ENCODE results near the gene MYO5A. TPM values are rescaled to one million over a fixed set of nuclear protein-coding genes. Genes with fewer than 3 reads are reported as not detected.
"Not testable (repeated sequence)": the region's sequence is repeated elsewhere in the genome, so short reads cannot be mapped to it uniquely, and the experiment has no call there.

The MYO5A gene
- total and polyA plus RNA-seq, 2 donors (not counting 3 experiments of a cell fraction or from before 2014, with no cell fraction given) = 31.9 to 91.9 TPM

DNA sequence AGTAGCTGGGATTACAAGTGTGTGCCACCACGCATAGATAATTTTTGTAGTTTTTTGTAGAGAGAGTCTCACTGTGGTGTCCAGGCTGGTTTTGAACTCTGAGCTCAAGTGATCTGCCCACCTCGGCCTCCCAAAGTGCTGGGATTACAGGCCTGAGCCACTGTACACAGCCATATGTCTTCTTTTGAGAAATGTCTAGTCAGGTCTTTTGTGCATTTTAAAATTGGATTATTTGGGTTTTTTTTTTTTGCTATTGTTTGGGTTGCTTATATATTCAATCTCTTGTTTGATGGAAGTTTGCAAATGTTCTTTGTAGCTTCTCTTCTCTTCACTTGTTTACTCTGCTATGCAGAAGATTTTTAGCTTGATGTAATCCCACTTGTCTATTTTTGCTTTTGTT, 46.4 kb upstream of the MYO5A start:
- Histone ChIP-seq H2AFZ (ENCODE audit: low read depth, low read length) (no peak overlapping the region), H3K27me3 (ENCODE audit: control insufficient read depth in 2 of 2, insufficient read depth in 2 of 2, low read length in 2 of 2) (no peaks in the 10 kb centered on the region), H3K36me3 (ENCODE audit: control insufficient read depth in 2 of 2, extremely low read depth in 1 of 2, insufficient read depth in 2 of 2, low read length in 2 of 2) (no peaks in the 10 kb centered on the region), H4K20me1 (replicated peaks; ENCODE audit: control insufficient read depth, extremely low read depth, insufficient read depth, low read length) (no peaks in the 10 kb centered on the region), H3K9ac (replicated peaks; ENCODE audit: extremely low read depth, insufficient read depth, low read length) (no peak overlapping the region), H3K9me1 (replicated peaks; ENCODE audit: control insufficient read depth, extremely low read depth, insufficient read depth, low read length) (no peaks in the 10 kb centered on the region), H3K4me2 (ENCODE audit: insufficient read depth, low read length) (no peak overlapping the region), H3K27ac (ENCODE audit: insufficient read depth, low read depth, low read length) (no peak overlapping the region), H3K4me1 (ENCODE audit: control insufficient read depth, extremely low read depth, insufficient read depth, low read length) (peaks cover 2% of the 10 kb centered on the region), H3K9me3 (replicated peaks; ENCODE audit: control insufficient read depth, insufficient read depth, low read length) (no peaks in the 10 kb centered on the region), H3K79me2 (ENCODE audit: control insufficient read depth, insufficient read depth, low read length) (no peaks in the 10 kb centered on the region), H3K4me3 (replicated peaks in 1 of 3; ENCODE audit: insufficient read depth in 1 of 3, low read depth in 1 of 3, low read length in 3 of 3) (no peak overlapping the region)
- TF ChIP-seq JUN (IDR thresholded peaks at IDR 0.05; ENCODE audit: borderline replicate concordance, insufficient read depth, insufficient read length, low read depth) (no peak), POLR2AphosphoS5 (IDR thresholded peaks at IDR 0.05; ENCODE audit: insufficient read depth, low read depth, low read length) (no peak), POLR2A (IDR thresholded peaks at IDR 0.05; ENCODE audit: low read depth, low read length) (no peak), GATA2 (IDR thresholded peaks at IDR 0.05; ENCODE audit: insufficient read depth, insufficient read length, low read depth, low read length) (no peak), MYC (IDR thresholded peaks at IDR 0.05; ENCODE audit: low read depth, low read length) (no peak), EZH2 (IDR thresholded peaks at IDR 0.05; ENCODE audit: borderline replicate concordance, low read depth, low read length, severe bottlenecking) (no peak), FOS (IDR thresholded peaks at IDR 0.05; ENCODE audit: borderline replicate concordance, insufficient read depth, low read length) (no peak)
- TF ChIP-seq, protein P1, sequence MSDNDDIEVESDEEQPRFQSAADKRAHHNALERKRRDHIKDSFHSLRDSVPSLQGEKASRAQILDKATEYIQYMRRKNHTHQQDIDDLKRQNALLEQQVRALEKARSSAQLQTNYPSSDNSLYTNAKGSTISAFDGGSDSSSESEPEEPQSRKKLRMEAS (IDR thresholded peaks at IDR 0.05; ENCODE audit: insufficient read depth, insufficient read length) = no peak
- TF ChIP-seq, protein P2, sequence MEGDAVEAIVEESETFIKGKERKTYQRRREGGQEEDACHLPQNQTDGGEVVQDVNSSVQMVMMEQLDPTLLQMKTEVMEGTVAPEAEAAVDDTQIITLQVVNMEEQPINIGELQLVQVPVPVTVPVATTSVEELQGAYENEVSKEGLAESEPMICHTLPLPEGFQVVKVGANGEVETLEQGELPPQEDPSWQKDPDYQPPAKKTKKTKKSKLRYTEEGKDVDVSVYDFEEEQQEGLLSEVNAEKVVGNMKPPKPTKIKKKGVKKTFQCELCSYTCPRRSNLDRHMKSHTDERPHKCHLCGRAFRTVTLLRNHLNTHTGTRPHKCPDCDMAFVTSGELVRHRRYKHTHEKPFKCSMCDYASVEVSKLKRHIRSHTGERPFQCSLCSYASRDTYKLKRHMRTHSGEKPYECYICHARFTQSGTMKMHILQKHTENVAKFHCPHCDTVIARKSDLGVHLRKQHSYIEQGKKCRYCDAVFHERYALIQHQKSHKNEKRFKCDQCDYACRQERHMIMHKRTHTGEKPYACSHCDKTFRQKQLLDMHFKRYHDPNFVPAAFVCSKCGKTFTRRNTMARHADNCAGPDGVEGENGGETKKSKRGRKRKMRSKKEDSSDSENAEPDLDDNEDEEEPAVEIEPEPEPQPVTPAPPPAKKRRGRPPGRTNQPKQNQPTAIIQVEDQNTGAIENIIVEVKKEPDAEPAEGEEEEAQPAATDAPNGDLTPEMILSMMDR (IDR thresholded peaks at IDR 0.05; ENCODE audit: extremely low read depth in 1 of 2, insufficient read depth in 1 of 2, low read depth in 1 of 2, low read length in 2 of 2) = no peak
- no TSS peak for BruUV-seq (replicated peaks)
- ChIA-PET CTCF (interaction anchor here (2.3 kb wide), 1 partner anchor 11 kb away, joined by 7 read pairs; no protein-coding TSS in a partner anchor), POLR2A (no interaction called here)
- dilution Hi-C loops (cut with MboI; ENCODE audit: extremely low pct_ligation_motif_present, low sequenced_read_pairs) = no loop called here
- no peak for DNase-seq (ENCODE audit: low read depth, low spot score)
- intact Hi-C loops (cut with micrococcal nuclease) = no loop called here
- no peak for FAIRE-seq

DNA sequence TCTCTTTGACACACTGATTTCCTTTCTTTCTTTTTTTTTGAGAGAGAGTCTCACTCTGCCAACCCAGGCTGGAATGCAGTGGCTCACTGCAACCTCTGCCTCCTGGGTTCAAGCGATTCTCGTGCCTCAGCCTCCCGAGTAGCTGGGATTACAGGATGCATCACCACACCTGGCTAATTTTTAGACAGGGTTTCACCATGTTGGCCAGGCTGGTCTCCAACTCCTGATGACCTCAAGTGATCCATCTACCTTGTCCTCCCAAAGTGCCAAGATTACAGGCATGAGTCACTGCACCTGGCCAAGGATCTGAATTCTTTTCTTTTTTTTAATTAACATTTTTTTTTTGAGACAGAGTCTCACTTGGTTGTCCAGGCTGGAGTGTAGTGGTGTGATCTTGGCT, 45.9 kb upstream of the MYO5A start:
- H3K4me1 ChIP-seq (ENCODE audit: control insufficient read depth, extremely low read depth, insufficient read depth, low read length); H2AFZ ChIP-seq (ENCODE audit: low read depth, low read length); H3K4me3 ChIP-seq (replicated peaks in 1 of 3; ENCODE audit: insufficient read depth in 1 of 3, low read depth in 1 of 3, low read length in 3 of 3); H3K27ac ChIP-seq (ENCODE audit: insufficient read depth, low read depth, low read length); FAIRE-seq; H3K9me3 ChIP-seq (replicated peaks; ENCODE audit: control insufficient read depth, insufficient read depth, low read length); intact Hi-C loops (cut with micrococcal nuclease); H4K20me1 ChIP-seq (replicated peaks; ENCODE audit: control insufficient read depth, extremely low read depth, insufficient read depth, low read length); H3K79me2 ChIP-seq (ENCODE audit: control insufficient read depth, insufficient read depth, low read length); dilution Hi-C loops (cut with MboI; ENCODE audit: extremely low pct_ligation_motif_present, low sequenced_read_pairs); H3K9ac ChIP-seq (replicated peaks; ENCODE audit: extremely low read depth, insufficient read depth, low read length); H3K4me2 ChIP-seq (ENCODE audit: insufficient read depth, low read length); DNase-seq (ENCODE audit: low read depth, low spot score); BruUV-seq (replicated peaks); POLR2A ChIA-PET; H3K9me1 ChIP-seq (replicated peaks; ENCODE audit: control insufficient read depth, extremely low read depth, insufficient read depth, low read length); H3K36me3 ChIP-seq (ENCODE audit: control insufficient read depth in 2 of 2, extremely low read depth in 1 of 2, insufficient read depth in 2 of 2, low read length in 2 of 2); H3K27me3 ChIP-seq (ENCODE audit: control insufficient read depth in 2 of 2, insufficient read depth in 2 of 2, low read length in 2 of 2): not testable (repeated sequence)
- CTCF ChIA-PET = interaction anchor here (1.5 to 2.3 kb wide), 2 partner anchors 11 to 243 kb away, joined by 4 to 7 read pairs; no protein-coding TSS in a partner anchor

All from endothelial cell of umbilical vein (primary cell).